GM19240 (cell line): ENCODE data around the gene PMVK.
"Not testable (repeated sequence)": the region's sequence is repeated elsewhere in the genome, so short reads cannot be mapped to it uniquely, and the experiment has no call there.

Source experiments
- DNase-seq: peaks from one replicate; pipeline ENCODE4 v3.0.0; 2011; ENCODE audit warnings: low spot score; ENCODE audit not compliant: insufficient read length

PMVK gene

DNA sequence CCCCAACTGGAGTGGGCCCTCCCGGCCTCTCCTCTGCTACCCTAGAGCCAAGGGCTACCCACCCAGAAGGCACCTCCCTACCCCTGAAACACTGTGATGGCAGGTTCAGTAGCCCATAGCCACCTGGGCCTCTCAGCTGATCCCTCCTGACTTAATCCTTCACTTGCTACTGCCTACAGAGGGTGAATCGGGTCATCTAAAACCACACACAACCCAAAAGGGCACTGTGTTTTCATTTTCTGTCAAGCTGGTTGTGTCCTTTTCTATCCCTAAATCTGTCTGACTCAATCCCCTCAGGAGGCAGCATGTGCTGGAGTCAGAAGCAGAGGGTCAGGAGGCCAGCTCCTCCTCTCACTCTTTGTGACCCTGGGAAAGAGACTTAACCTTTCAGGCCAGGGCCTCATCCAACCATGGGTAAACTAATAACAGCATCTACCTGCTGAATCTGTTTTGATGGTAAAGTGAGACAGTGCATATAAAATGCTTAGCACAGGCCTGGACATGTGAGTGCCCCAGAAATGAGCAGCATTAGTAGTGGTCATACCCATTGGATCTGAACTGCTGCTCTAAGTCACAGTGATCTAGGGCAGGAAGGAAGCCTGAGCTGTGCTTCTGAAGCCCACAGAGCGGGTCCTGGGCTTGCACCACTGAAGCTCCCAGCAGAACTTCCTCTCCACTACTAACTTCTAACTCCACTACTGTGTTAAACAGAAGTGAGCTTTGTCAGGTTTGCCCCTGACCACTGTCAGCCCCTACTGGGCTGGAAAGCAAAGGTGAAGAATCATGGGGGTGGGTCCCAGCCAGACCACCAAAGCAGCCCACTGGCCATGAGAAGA lies 11.0 kb downstream of the PMVK start:
- DNase-seq = no peak

DNA sequence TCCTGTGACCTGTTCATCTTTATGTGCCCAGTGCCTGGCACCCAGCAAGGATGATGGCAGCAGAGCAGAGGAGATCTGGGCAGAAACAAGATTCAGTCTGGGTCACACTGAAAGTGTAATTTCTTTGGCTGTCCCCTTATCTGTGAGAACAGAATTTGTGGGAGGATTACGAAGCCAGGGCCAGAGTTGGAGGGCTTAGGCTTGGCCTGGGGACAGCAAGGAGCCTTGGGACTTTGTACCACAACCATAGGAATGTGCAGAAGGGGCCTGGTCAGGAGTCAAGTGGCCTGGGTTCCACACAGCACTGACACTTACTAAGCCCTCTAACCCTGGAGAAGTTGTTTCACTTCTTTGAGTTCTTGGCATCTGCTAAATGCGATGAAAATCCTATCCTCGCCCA lies 12.8 kb downstream of the PMVK start:
- DNase-seq = no peak

DNA sequence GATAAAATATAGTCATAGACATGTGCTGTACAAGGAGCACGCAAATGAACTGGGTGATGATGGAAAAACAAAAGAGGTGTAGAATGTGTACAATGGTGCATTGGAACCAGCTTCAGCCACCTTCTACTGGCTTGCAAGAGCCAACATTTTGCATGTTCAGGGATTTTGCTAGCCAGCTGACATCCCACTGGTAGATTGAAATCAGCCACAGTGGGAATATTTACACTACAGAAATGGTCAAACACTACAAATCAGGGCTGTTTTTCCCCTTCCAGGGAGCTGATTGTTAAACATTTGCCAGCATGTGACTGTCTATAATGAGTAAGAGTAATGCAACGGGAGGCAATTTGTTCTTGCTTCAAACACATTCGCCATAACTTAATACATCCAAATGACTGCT lies 23.2 kb downstream of the PMVK start:
- DNase-seq = no peak

DNA sequence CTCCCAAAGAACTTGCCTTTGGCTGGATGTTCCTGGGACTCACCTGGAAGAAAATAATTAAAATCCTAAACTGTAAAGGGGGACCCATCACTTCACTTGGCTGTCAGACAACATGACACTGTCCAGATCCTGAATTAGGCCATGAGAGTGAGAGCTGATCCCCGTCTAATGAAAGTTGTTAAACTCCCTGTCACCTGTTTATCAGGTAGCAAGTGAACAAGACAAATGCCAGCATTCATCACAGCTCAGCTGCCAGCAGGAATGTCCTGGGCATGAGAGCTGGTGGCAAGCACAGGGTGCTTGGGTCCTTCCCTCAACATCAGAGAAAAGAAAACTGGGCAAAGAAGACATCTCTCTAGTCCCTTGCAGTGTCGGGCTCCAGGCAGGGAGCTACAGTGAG lies 23.8 kb downstream of the PMVK start:
- no peak for DNase-seq

DNA sequence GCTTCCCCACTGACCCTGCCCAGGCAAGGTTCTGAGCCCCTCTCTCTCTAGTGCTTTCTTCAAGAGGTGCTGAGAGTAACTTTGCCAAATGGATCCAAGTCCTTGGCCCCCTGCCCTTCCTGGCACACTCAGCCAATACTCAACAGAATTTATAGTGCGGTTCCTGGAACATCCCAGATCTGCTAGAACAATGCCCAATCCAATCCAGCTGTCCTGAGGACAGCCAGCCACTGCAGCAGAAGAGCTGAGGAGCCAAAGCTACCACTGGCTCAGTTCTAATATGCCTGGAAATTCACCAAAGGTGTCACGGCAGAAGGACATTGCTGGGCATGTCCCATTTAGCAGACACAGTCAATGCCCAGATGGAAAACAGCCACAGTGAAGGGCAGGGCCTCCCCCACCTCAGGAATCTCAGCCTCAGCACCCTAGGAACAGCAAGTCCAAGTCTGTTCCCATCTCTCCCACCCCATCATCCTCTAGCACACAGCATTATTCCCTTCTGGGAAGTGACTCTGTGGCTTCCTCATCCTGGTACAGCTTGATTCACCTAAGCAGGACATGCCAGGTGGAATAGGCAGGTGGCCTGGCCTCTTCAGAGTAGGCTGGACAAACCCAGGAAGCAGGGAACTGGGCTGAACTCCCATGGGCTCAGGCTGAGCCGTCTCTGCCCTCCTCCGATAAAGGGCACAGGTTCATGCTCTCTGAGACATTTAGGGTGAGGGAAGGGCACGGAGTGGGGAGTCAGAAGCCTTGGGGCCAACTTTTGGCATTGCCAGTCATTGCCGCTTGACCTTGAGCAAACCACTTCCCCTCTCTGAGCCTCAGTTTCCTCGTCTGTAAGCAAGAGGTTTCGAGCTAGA lies 24.6 kb downstream of the PMVK start:
- DNase-seq = no peak

DNA sequence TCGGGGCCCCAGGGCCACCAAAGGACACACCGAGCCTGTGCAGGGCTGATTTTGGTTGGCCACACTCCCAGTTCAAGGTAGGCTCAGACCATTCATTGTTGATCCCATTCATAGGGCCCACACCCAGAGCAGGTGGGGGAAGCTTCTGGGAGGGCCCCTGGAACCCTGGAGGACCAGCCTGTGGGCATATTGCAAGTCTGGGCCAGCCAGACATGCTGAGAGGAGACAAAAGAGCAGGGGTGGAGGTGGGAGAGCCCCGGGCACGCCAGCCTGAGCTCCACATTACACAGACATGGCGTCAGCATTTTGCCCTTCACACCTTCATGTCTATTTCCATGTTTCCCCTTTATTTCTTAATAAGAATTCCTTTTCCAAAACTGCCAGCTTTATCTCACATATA lies 25.7 kb downstream of the PMVK start:
- no peak for DNase-seq

DNA sequence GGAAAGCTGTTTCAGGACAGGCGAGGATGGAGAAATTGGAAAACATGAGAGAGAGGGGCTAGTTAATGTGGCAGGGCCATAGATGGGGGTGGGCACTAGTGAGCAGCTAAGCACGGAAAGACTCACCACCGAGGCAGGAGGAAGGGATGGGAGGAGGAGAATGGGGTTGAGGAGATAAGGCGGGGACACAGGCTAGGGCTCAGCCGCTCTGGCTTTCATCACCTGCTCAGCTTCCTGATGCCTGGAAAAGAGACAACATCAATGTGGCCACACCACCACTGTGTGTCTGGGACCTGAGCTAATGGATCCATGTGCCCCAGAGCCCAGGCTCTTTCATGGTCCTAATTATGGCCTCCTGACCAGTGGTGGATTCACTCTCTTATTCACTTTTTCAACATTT lies 27.6 kb downstream of the PMVK start:
- no peak for DNase-seq

DNA sequence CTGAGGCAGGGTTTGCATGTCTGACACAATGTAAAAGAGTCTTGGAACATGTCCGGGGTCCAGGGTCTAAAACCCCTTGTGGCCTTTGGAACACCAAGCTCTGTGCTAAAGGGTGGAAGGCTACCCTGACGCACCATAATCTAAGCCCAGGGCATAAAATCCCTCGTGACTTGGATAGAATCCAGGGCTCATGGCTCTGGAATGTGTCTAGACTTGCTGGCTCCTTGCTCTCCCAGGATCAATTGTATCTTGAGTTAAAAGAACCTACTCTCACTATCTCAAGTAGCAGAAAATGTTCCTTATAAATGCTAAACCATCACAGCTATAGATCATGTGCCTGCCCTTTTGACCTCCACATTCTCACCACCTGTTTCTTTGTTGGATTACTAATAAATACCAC lies 28.4 kb downstream of the PMVK start:
- not testable (repeated sequence) for DNase-seq

DNA sequence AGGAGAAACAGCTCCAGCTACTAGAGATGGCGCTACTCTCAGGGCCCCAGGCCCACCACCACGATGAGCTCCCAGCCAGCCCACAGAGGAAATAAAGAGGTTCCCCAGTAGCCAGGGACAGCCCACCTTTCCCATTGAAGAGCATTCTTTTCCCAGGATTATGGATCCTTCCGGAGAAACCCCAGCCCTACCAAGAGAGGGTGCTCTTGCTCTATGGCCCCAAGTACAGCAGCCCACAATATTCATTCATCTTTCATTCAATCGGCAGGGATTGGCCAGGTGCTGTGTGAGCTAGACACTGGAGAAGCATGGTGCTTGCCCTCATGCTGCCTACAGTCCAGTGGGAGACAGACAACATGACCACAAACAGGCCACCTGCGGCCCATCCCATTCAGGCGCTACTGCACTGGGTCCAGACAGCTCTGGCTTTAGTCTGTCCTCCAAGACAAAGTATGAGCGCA lies 29.9 kb downstream of the PMVK start:
- no peak for DNase-seq

DNA sequence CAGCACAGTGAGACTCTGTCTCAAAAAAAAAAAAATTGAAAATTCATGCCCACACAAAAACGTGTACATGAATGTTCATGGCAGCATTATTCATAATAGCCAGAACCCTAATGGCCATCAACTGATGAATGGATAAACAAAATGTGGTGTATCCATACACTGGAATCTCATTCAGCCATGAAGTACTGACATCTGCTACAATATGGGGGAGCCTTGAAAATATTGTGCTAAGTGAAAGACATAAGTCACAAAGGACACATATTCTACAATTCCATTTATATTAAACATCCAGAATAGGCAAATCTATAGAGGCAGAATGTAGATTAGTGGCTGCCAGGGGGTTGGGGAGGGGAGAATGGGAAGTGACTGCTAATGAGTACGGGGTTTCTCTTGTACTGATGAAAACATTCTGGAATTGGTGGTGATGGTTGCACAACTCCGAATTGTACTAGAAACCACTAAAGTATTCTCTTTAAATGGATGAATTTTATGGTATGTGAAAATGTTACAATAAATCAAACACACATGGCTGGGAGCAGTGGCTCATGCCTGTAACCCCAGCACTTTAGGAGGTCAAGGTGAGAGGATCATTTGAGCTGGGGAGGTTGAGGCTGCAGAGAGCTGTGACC lies 33.5 kb downstream of the PMVK start:
- no peak for DNase-seq

DNA sequence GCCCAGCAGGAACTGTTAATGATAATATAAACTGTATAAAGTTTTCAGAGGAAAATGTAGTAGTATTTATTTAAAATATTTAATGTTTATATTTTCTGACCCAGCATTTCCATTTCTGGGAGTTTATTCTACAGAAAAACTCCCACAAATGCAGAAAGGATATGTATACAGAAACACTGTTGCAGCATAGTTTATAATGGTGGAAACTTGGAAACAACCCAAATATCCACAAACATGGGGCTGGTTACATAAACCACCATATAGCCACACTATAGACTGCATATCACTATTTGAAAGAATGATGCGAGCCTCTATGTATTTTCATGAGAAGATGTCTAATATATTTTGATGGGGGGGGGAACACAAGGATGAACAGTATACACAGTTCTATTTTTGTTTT lies 34.9 kb downstream of the PMVK start:
- DNase-seq = no peak

DNA sequence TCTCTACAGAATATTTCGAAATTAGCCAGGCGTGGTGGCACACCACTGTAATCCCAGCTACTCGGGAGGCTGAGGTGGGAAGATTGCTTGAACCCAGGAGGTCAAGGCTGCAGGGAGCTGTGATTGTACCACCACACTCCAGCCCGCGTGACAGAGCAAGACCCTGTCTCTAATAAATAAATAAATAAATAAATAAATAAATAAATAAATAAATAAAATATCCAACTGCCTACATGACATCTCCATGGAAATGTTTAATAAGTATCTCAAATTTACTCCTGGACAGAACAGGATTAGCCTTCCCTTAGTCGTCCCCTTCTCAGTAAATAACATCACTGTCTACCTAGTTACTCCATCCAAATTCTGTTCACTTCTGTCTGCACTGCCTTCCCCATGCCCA lies 37.5 kb downstream of the PMVK start:
- DNase-seq = no peak

DNA sequence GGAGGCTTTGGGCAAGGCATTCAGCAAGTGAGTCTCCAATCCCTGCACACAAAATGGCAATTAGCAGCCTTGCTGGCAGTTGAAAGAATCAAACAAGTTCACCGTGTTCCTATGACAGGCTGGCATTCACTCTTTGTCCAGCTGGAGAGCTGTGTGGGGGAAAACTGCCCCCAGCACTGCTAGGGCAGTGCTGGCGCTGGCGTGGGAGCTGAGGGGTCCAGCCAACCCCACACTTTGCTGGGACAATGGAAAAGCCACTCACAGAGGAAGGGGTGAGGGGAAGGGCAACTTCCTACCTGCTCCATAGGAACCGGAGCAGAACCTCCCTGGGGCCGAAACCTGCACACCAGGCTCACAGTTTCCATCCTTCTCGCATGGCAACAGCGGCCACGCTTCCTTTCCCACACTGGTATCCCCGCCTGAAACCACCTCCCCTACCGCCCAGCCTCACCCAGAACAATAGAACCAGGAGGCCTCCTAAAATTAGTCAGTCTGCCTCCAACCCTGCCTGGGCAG lies 39.7 kb downstream of the PMVK start:
- no peak for DNase-seq

DNA sequence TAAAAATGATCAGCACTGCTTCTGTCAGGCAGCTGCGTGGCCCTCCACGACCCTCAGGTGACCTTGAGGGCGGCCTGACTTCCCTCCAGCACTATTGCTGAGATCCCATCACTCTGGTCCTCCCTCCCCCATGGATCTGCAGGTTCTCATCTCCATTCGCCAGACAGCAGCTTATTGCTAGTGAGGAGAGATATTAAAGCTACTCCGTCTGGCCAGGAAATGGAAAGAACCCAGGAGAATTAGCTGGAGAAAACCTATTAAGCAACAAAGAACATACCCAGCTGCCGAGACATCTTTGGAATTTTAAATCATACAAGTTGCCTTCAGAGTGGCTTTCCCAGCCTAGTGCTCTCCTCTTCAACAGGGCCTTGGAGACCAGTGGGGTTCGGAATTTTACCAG lies 40.7 kb downstream of the PMVK start:
- no peak for DNase-seq

DNA sequence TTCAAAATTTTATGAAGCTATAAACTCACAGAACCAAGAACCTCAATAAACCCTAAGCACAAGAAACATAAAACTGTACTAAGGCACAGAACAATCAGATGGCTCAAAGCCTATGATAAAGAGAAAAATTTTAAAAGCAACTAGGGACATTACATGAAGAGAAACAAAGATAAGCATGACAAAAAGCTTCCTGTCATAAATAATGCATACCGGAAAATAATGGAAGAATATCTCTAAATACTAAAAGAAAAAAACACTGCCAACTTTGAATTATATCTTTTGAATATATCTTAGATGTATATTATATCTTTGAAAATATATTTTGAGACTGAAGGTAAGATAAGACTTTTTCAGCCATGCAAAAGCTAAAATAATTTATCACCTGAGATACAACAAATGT lies 45.1 kb downstream of the PMVK start:
- no peak for DNase-seq

DNA sequence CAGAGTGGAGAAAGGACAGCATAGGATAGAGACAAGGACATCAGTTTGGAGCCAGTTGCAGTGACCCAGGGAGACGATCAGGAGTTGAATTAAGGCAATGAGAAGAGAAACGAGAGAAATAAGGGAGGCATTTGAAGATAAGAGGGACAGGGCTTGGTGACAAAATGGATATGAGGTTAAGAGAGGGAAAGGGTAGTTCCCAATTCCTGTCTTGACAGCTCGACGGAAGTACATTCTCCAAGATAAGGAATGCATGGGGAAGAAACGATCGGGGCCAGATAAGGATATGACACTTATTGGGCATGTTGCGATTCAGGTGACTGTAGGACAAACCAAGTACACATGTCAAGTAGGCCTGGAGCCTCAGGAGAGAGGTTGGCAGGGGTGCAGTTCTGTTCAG lies 47.8 kb downstream of the PMVK start:
- DNase-seq = no peak

DNA sequence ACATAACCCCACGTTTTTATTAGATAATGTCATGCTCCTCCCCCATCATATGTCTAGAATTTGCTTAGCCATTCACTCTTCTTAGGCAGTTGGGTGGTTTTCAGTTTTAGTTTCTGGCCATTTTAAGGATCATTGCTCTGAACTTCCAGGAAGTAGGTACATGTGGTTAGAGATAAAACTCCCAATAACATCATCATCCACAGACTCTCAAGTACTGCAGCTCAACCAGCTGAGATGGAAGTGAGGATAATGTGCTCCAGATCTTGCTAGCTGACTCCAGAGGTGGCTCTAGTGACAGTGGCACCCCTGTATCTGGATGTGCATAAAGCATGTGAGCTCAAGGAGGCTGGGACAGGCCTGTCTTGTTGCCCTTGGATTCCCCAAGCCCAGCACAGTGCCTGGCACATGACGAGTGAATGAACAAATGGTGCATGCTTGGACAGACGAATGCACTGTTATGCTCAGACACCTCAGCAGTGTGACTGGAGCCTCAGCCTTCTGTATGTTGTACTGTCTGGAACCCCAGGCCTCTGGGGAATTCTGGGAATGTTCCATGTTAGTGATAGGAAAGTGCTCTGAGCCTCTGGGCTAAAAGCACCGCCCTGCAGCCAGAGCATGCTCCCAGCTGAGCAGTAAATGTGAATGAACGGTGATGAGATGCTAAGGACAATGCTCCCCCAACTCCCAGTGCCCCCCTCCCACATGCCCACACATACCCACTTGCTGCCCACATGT lies 50.1 kb downstream of the PMVK start:
- no peak for DNase-seq

DNA sequence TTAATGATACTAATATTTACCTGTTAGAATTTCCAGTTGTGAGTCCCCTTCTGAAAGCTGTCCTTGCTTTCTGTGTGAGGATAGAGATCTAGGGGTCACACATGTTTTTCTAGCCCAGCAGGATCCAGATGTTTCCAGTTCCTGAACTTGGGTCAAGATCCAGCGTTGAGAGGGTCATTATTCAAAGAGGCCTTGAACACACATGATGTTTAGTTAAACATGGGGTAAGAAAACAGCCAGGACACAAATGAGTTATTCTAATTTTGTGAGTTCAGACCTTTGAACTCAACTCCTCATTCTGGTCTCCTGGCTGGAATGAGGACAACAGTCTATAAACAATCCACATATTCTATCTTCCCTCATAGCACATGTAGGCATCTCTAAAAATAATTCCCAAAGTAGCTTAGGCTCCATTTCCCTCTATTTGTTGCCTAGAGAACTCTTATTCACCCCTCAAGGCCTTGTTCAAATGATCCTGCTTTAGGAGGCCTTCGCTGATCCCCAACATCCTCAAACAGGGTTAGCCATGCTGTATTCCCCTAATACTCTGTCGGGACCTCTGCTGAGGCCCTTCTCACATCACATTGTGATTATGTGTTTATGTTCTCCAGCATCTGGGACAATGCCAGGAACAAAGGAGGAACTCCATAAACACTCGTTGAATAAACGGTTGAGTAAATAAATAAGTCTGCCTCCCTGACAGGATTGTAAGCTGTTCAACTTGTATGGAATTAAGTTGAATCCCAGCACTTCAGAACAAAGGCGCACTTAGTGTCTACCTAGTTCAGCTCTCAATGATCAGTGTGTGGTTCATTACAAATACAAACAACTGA lies 51.4 kb downstream of the PMVK start:
- no peak for DNase-seq

DNA sequence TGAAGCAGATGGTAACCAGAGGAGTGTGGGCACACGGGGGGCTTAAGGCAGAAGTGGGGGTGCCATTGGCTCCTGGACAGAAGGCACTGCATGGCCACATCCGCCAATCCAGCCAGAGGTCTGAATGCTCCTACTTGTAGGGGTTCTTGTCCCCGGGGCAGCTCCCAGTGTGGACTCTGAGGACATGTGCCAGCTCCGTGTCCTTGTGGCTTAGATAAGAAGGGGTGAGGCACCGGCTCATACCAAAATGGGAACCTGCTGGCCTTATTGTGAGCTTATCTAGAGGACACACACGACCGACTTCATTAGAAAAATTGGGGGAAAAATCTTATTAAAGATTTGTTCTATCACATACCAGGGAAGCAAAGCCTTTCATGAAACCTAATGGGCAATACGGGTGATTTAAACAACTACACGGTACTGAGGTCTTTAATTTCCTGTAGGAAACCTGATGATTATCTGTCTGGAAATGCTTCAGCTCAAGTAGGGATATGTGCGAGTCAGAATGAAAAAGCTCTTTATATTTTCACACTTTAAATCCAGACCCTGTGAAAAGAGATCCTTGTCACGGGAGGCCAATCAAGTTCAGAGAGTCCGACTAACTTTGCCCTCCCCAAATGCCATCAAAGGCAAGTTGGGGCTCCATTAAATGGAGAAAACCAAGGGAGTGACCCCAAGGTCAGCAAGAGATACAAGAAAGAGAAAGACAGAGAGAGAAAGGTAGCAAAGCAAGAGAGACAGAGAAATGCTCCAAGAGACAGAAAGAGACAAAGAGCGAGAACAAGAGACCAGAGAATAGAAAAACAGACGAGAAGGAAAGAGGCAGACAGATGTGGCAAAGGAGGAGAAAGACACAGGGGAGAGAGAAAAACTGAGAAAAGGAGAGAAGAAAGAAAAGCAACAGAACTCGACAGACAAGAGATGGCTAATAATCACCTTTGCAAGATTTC lies 52.3 kb downstream of the PMVK start:
- no peak for DNase-seq
